Measurements from ENCODE around the gene CPSF4.
A peak's percentile ranks its signal among the peaks of the same experiment; 100 is the strongest.

Gene CPSF4

DNA sequence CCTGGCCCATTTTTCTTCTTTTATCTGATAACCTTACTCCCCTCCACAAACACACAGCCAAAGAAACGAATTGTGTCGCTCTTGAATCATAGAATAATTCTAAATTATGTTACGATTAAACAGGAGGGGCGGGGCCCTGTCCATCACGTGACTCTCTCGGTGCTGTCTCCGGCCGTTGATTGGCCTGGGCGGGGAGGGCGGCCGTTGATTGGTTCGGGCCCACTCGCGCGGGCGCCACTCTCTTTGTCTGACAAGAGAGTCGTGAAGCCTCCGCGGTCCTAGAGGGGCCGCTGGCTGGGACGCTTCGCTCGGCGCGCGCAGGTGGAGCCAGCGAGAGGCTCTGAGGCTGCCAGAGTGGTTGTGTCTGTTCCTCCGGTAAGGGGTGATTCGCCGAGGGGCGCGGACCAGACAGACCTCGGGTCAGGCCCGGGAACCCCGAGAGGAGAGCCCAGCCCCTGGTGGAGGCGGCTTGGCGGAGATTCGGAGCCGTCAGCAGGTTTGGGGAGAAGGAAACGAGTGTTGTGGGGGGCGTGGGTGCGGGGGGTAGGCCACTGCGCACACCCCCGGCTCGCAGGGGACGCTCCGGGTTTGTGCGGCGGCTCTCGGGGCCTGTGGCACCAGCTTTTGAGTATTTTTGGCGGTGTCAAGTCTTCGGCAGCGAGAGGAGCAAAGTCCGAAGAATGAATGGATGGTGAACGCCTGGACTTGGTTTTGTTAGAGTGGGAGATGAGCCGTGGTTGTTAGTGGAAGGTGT lies 34.0 kb downstream of the CPSF4 start, which contains the start of gene ZNF789 (continued):
- TF ChIP-seq, protein P1, sequence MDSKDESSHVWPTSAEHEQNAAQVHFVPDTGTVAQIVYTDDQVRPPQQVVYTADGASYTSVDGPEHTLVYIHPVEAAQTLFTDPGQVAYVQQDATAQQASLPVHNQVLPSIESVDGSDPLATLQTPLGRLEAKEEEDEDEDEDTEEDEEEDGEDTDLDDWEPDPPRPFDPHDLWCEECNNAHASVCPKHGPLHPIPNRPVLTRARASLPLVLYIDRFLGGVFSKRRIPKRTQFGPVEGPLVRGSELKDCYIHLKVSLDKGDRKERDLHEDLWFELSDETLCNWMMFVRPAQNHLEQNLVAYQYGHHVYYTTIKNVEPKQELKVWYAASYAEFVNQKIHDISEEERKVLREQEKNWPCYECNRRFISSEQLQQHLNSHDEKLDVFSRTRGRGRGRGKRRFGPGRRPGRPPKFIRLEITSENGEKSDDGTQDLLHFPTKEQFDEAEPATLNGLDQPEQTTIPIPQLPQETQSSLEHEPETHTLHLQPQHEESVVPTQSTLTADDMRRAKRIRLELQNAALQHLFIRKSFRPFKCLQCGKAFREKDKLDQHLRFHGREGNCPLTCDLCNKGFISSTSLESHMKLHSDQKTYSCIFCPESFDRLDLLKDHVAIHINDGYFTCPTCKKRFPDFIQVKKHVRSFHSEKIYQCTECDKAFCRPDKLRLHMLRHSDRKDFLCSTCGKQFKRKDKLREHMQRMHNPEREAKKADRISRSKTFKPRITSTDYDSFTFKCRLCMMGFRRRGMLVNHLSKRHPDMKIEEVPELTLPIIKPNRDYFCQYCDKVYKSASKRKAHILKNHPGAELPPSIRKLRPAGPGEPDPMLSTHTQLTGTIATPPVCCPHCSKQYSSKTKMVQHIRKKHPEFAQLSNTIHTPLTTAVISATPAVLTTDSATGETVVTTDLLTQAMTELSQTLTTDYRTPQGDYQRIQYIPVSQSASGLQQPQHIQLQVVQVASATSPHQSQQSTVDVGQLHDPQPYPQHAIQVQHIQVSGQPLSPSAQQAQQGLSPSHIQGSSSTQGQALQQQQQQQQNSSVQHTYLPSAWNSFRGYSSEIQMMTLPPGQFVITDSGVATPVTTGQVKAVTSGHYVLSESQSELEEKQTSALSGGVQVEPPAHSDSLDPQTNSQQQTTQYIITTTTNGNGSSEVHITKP (tag by site-specific recombination; IDR thresholded peaks at IDR 0.05), result peak; percentile 86
- TF ChIP-seq, protein P2, sequence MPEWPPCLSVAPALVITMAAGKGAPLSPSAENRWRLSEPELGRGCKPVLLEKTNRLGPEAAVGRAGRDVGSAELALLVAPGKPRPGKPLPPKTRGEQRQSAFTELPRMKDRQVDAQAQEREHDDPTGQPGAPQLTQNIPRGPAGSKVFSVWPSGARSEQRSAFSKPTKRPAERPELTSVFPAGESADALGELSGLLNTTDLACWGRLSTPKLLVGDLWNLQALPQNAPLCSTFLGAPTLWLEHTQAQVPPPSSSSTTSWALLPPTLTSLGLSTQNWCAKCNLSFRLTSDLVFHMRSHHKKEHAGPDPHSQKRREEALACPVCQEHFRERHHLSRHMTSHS (tag by site-specific recombination; IDR thresholded peaks at IDR 0.05), result no peak
- TF ChIP-seq ZNF121 (tag by site-specific recombination; IDR thresholded peaks at IDR 0.05) (no peak), GFI1B (tag by site-specific recombination; IDR thresholded peaks at IDR 0.05) (no peak), ZNF677 (tag by site-specific recombination; IDR thresholded peaks at IDR 0.05) (no peak), ZNF416 (tag by site-specific recombination; IDR thresholded peaks at IDR 0.05) (no peak), ZNF837 (tag by site-specific recombination; IDR thresholded peaks at IDR 0.05) (no peak), EGR2 (tag by site-specific recombination; IDR thresholded peaks at IDR 0.05; ENCODE audit: low read depth) (peak; percentile 85), SALL2 (tag by site-specific recombination; IDR thresholded peaks at IDR 0.05; ENCODE audit: borderline replicate concordance) (no peak), BCL11B (tag by site-specific recombination; IDR thresholded peaks at IDR 0.05; ENCODE audit: low read depth) (no peak), ZFHX2 (tag by site-specific recombination; conservative IDR thresholded peaks at IDR 0.05) (peak; percentile 86), SCRT2 (tag by site-specific recombination; IDR thresholded peaks at IDR 0.05) (no peak), ZNF623 (tag by site-specific recombination; IDR thresholded peaks at IDR 0.05) (peak; percentile 35; the same call in 1 of the 2 replicates), ZNF639 (tag by site-specific recombination; IDR thresholded peaks at IDR 0.05) (peak; percentile 67; the same call in 1 of the 2 replicates), ZBTB1 (tag by site-specific recombination; IDR thresholded peaks at IDR 0.05) (no peak), ZBTB7A (tag by site-specific recombination; IDR thresholded peaks at IDR 0.05; ENCODE audit: low read depth) (peak; percentile 55; the same call in 1 of the 2 replicates), ZNF114 (tag by site-specific recombination; IDR thresholded peaks at IDR 0.05) (no peak), ZNF704 (tag by site-specific recombination; IDR thresholded peaks at IDR 0.05) (no peak), KLF9 (tag by site-specific recombination; IDR thresholded peaks at IDR 0.05; ENCODE audit: low read depth) (peak; percentile 96), ZNF148 (tag by site-specific recombination; IDR thresholded peaks at IDR 0.05; ENCODE audit: borderline replicate concordance) (no peak), ZNF514 (tag by site-specific recombination; IDR thresholded peaks at IDR 0.05) (no peak), ZNF366 (tag by site-specific recombination; conservative IDR thresholded peaks at IDR 0.05) (peak; percentile 14; the same call in 1 of the 2 replicates), ZNF362 (tag by site-specific recombination; IDR thresholded peaks at IDR 0.05) (no peak), ZNF274 (IDR thresholded peaks at IDR 0.05; ENCODE audit: low read length) (no peak), ZNF274 (tag by site-specific recombination; IDR thresholded peaks at IDR 0.05; ENCODE audit: borderline replicate concordance) (no peak)
- TF ChIP-seq, protein P3, sequence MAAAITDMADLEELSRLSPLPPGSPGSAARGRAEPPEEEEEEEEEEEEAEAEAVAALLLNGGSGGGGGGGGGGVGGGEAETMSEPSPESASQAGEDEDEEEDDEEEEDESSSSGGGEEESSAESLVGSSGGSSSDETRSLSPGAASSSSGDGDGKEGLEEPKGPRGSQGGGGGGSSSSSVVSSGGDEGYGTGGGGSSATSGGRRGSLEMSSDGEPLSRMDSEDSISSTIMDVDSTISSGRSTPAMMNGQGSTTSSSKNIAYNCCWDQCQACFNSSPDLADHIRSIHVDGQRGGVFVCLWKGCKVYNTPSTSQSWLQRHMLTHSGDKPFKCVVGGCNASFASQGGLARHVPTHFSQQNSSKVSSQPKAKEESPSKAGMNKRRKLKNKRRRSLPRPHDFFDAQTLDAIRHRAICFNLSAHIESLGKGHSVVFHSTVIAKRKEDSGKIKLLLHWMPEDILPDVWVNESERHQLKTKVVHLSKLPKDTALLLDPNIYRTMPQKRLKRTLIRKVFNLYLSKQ (tag by site-specific recombination; IDR thresholded peaks at IDR 0.05; ENCODE audit: borderline replicate concordance), result no peak
